ENCODE results near the gene AGAP3.

Gene AGAP3

GRCh38 chr7:151137076-151137675 lies 50.9 kb downstream of the AGAP3 start:
- no peak for TF ChIP-seq CTCF (IDR thresholded peaks at IDR 0.05; ENCODE audit: low read depth, low read length, missing control alignments)
- no peak overlapping the region for H3K4me3 ChIP-seq (ENCODE audit: low read depth, low read length)
- in situ Hi-C loops (cut with HindIII; ENCODE audit: low sequenced_read_pairs), result no loop called here
- no peak for DNase-seq (ENCODE audit: low read depth)

GRCh38 chr7:151137791-151138152 lies 51.5 kb downstream of the AGAP3 start:
- no peak overlapping the region for H3K4me3 ChIP-seq (ENCODE audit: low read depth, low read length)
- no peak for DNase-seq (ENCODE audit: low read depth)
- no peak for TF ChIP-seq CTCF (IDR thresholded peaks at IDR 0.05; ENCODE audit: low read depth, low read length, missing control alignments)
- in situ Hi-C loops (cut with HindIII; ENCODE audit: low sequenced_read_pairs), result no loop called here

- H3K4me3 ChIP-seq (ENCODE audit: low read depth, low read length), result no peak overlapping the region
- TF ChIP-seq CTCF (IDR thresholded peaks at IDR 0.05; ENCODE audit: low read depth, low read length, missing control alignments), result no peak
- no peak for DNase-seq (ENCODE audit: low read depth)
- in situ Hi-C loops (cut with HindIII; ENCODE audit: low sequenced_read_pairs), result no loop called here
Measured at GRCh38 chr7:151138153-151138851, 52.0 kb downstream of the AGAP3 start.

GRCh38 chr7:151139071-151139790 lies 53.0 kb downstream of the AGAP3 start:
- DNase-seq (ENCODE audit: low read depth), result no peak
- in situ Hi-C loops (cut with HindIII; ENCODE audit: low sequenced_read_pairs), result no loop called here
- no peak overlapping the region for H3K4me3 ChIP-seq (ENCODE audit: low read depth, low read length)
- no peak for TF ChIP-seq CTCF (IDR thresholded peaks at IDR 0.05; ENCODE audit: low read depth, low read length, missing control alignments)

GRCh38 chr7:151139791-151140190 lies 53.5 kb downstream of the AGAP3 start:
- in situ Hi-C loops (cut with HindIII; ENCODE audit: low sequenced_read_pairs), result no loop called here
- DNase-seq (ENCODE audit: low read depth), result no peak
- TF ChIP-seq CTCF (IDR thresholded peaks at IDR 0.05; ENCODE audit: low read depth, low read length, missing control alignments), result no peak
- no peak overlapping the region for H3K4me3 ChIP-seq (ENCODE audit: low read depth, low read length)

DNA sequence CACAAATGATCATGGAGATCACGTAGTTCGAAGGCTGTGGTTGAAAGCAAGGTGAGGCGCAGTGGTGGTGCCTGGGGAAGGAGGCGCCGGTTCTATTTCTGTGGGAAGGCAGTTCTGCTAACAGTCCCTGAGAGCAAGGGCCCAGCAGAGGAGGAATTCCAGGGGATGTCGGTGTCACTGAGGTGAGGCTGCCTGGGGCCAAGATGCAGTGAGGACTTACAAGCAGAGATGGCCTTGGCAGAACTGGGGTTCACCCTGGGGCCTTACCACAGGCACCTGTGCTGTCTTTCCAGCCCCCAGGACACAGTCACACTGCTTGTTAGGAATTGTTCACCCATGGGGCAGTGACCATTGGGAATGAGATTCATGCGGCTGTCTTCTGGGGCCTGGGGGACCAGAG lies 54.6 kb downstream of the AGAP3 start:
- no peak overlapping the region for H3K4me3 ChIP-seq (ENCODE audit: low read depth, low read length)
- no peak for DNase-seq (ENCODE audit: low read depth)
- no peak for TF ChIP-seq CTCF (IDR thresholded peaks at IDR 0.05; ENCODE audit: low read depth, low read length, missing control alignments)
- in situ Hi-C loops (cut with HindIII; ENCODE audit: low sequenced_read_pairs), result no loop called here
